ENCODE measurements around the gene C1S.

- TF ChIP-seq CTCF (IDR thresholded peaks at IDR 0.05) = no peak
- TF ChIP-seq POLR2A (IDR thresholded peaks at IDR 0.05) = no peak
Observed at GRCh38 chr12:7068240-7068993, 7.9 kb downstream of the C1S start.

Data from stomach (tissue), 4 donors.